Measurements from ENCODE around the gene STT3B.

The STT3B gene

GRCh38 chr3:31521468-31521867 is 11.3 kb upstream of the STT3B start:
- Histone ChIP-seq H2BK5ac (ENCODE audit: low read length) (no peak overlapping the region), H2BK15ac (replicated peaks; ENCODE audit: low read depth) (no peak overlapping the region), H3K4me2 (ENCODE audit: low read length) (no peak overlapping the region), H3K4me1 (ENCODE audit: control insufficient read depth, low read depth, low read length) (no peaks in the 10 kb centered on the region), H3K4me3 (ENCODE audit: low read length) (no peak overlapping the region), H3K56ac (ENCODE audit: low read length) (no peak overlapping the region), H3K79me2 (ENCODE audit: control insufficient read depth, insufficient read depth, low read length) (no peaks in the 10 kb centered on the region), H3K9ac (ENCODE audit: low read length) (no peak overlapping the region), H2BK120ac (ENCODE audit: low read depth, low read length) (no peak overlapping the region), H4K8ac (ENCODE audit: low read depth, low read length) (no peak overlapping the region), H3K18ac (ENCODE audit: low read length) (no peak overlapping the region), H3K23ac (ENCODE audit: low read length) (no peak overlapping the region), H3K27ac (ENCODE audit: low read depth, low read length) (no peak overlapping the region), H3K36me3 (ENCODE audit: control insufficient read depth, insufficient read depth, low read length) (no peaks in the 10 kb centered on the region), H4K5ac (ENCODE audit: low read length) (no peak overlapping the region), H2AK5ac (ENCODE audit: low read length) (no peak overlapping the region), H3K27me3 (ENCODE audit: insufficient read depth, low read length, poor library complexity) (no peaks in the 10 kb centered on the region), H3K4ac (ENCODE audit: low read depth, low read length) (no peak overlapping the region), H3K79me1 (ENCODE audit: low read length) (no peaks in the 10 kb centered on the region)
- no CpG with 5 or more reads among the region's 2 CpGs for WGBS (ENCODE audit: extremely low coverage, insufficient coverage, low lambda C conversion rate)
- no peak for DNase-seq

- Histone ChIP-seq H4K5ac (ENCODE audit: low read length) (no peak overlapping the region), H3K56ac (ENCODE audit: low read length) (no peak overlapping the region), H2BK15ac (replicated peaks; ENCODE audit: low read depth) (no peak overlapping the region), H3K27ac (ENCODE audit: low read depth, low read length) (no peak overlapping the region), H3K4me3 (ENCODE audit: low read length) (no peak overlapping the region), H3K79me2 (ENCODE audit: control insufficient read depth, insufficient read depth, low read length) (no peaks in the 10 kb centered on the region), H2BK120ac (ENCODE audit: low read depth, low read length) (no peak overlapping the region), H3K27me3 (ENCODE audit: insufficient read depth, low read length, poor library complexity) (no peaks in the 10 kb centered on the region), H3K9ac (ENCODE audit: low read length) (no peak overlapping the region), H3K23ac (ENCODE audit: low read length) (no peak overlapping the region), H3K4me1 (ENCODE audit: control insufficient read depth, low read depth, low read length) (no peaks in the 10 kb centered on the region), H3K79me1 (ENCODE audit: low read length) (no peaks in the 10 kb centered on the region), H3K18ac (ENCODE audit: low read length) (no peak overlapping the region), H3K4me2 (ENCODE audit: low read length) (no peak overlapping the region), H4K8ac (ENCODE audit: low read depth, low read length) (no peak overlapping the region), H2AK5ac (ENCODE audit: low read length) (no peak overlapping the region), H2BK5ac (ENCODE audit: low read length) (no peak overlapping the region), H3K36me3 (ENCODE audit: control insufficient read depth, insufficient read depth, low read length) (no peaks in the 10 kb centered on the region), H3K4ac (ENCODE audit: low read depth, low read length) (no peak overlapping the region)
- no CpG with 5 or more reads among the region's 1 CpG for WGBS (ENCODE audit: extremely low coverage, insufficient coverage, low lambda C conversion rate)
- DNase-seq: no peak
Observed at GRCh38 chr3:31522152-31522551, 10.6 kb upstream of the STT3B start.

GRCh38 chr3:31523543-31523942 is 9.2 kb upstream of the STT3B start:
- DNase-seq: no peak
- H2BK120ac ChIP-seq (ENCODE audit: low read depth, low read length): no peak overlapping the region
- H3K9ac ChIP-seq (ENCODE audit: low read length): no peak overlapping the region

DNA sequence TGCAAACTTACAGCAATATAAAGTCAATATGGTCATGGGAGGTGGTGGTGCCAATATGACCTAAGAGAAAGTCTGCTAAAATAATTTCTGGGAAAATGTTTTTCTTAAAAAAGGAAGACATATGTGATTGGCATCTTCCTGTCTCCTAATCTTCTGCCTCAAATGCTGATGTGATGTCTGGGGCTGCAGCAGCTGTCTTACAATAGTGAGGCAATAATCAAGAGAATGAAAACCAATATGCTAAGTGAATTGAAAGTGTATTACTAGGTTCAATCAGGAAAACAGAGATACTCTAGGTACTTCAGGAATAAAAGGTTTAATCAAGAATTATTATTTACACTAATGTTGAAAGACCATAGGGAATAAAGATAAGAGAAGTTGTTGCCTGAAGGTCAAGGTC is 7.2 kb upstream of the STT3B start:
- Histone ChIP-seq H3K4me1 (ENCODE audit: control insufficient read depth, low read depth, low read length) (no peaks in the 10 kb centered on the region), H3K56ac (ENCODE audit: low read length) (no peak overlapping the region), H4K5ac (ENCODE audit: low read length) (no peak overlapping the region), H3K79me1 (ENCODE audit: low read length) (peaks cover 2% of the 10 kb centered on the region), H2BK120ac (ENCODE audit: low read depth, low read length) (no peak overlapping the region), H2BK15ac (replicated peaks; ENCODE audit: low read depth) (no peak overlapping the region), H3K4me2 (ENCODE audit: low read length) (no peak overlapping the region), H3K23ac (ENCODE audit: low read length) (no peak overlapping the region), H2BK5ac (ENCODE audit: low read length) (no peak overlapping the region), H3K27me3 (ENCODE audit: insufficient read depth, low read length, poor library complexity) (no peaks in the 10 kb centered on the region), H2AK5ac (ENCODE audit: low read length) (no peak overlapping the region), H3K4ac (ENCODE audit: low read depth, low read length) (no peak overlapping the region), H3K18ac (ENCODE audit: low read length) (no peak overlapping the region), H3K9ac (ENCODE audit: low read length) (no peak overlapping the region), H3K36me3 (ENCODE audit: control insufficient read depth, insufficient read depth, low read length) (no peaks in the 10 kb centered on the region), H4K8ac (ENCODE audit: low read depth, low read length) (no peak overlapping the region), H3K79me2 (ENCODE audit: control insufficient read depth, insufficient read depth, low read length) (no peaks in the 10 kb centered on the region), H3K27ac (ENCODE audit: low read depth, low read length) (no peak overlapping the region), H3K4me3 (ENCODE audit: low read length) (no peak overlapping the region)
- no peak for DNase-seq

More at GRCh38 chr3:31523543-31523942, 9.2 kb upstream of the STT3B start:
- Histone ChIP-seq H3K27ac (ENCODE audit: low read depth, low read length) (no peak overlapping the region), H4K5ac (ENCODE audit: low read length) (no peak overlapping the region), H3K4me1 (ENCODE audit: control insufficient read depth, low read depth, low read length) (no peaks in the 10 kb centered on the region), H4K8ac (ENCODE audit: low read depth, low read length) (no peak overlapping the region), H2AK5ac (ENCODE audit: low read length) (no peak overlapping the region), H2BK5ac (ENCODE audit: low read length) (no peak overlapping the region), H3K56ac (ENCODE audit: low read length) (no peak overlapping the region), H3K18ac (ENCODE audit: low read length) (no peak overlapping the region), H3K27me3 (ENCODE audit: insufficient read depth, low read length, poor library complexity) (no peaks in the 10 kb centered on the region), H3K23ac (ENCODE audit: low read length) (no peak overlapping the region), H3K79me1 (ENCODE audit: low read length) (no peaks in the 10 kb centered on the region), H3K36me3 (ENCODE audit: control insufficient read depth, insufficient read depth, low read length) (no peaks in the 10 kb centered on the region), H3K4me3 (ENCODE audit: low read length) (no peak overlapping the region), H3K79me2 (ENCODE audit: control insufficient read depth, insufficient read depth, low read length) (no peaks in the 10 kb centered on the region), H2BK15ac (replicated peaks; ENCODE audit: low read depth) (no peak overlapping the region), H3K4me2 (ENCODE audit: low read length) (no peak overlapping the region), H3K4ac (ENCODE audit: low read depth, low read length) (no peak overlapping the region)
- no CpG with 5 or more reads among the region's 1 CpG for WGBS (ENCODE audit: extremely low coverage, insufficient coverage, low lambda C conversion rate)

- Histone ChIP-seq H3K27ac (ENCODE audit: low read depth, low read length) (no peak overlapping the region), H3K56ac (ENCODE audit: low read length) (no peak overlapping the region), H3K79me2 (ENCODE audit: control insufficient read depth, insufficient read depth, low read length) (peaks cover 16% of the 10 kb centered on the region), H2BK120ac (ENCODE audit: low read depth, low read length) (no peak overlapping the region), H2BK5ac (ENCODE audit: low read length) (no peak overlapping the region), H3K9ac (ENCODE audit: low read length) (no peak overlapping the region), H3K79me1 (ENCODE audit: low read length) (peaks cover 2% of the 10 kb centered on the region), H3K36me3 (ENCODE audit: control insufficient read depth, insufficient read depth, low read length) (no peaks in the 10 kb centered on the region), H3K27me3 (ENCODE audit: insufficient read depth, low read length, poor library complexity) (no peaks in the 10 kb centered on the region), H3K4me2 (ENCODE audit: low read length) (no peak overlapping the region), H3K4ac (ENCODE audit: low read depth, low read length) (no peak overlapping the region), H2AK5ac (ENCODE audit: low read length) (no peak overlapping the region), H3K4me1 (ENCODE audit: control insufficient read depth, low read depth, low read length) (no peaks in the 10 kb centered on the region), H3K18ac (ENCODE audit: low read length) (no peak overlapping the region), H4K8ac (ENCODE audit: low read depth, low read length) (no peak overlapping the region), H3K4me3 (ENCODE audit: low read length) (no peak overlapping the region), H4K5ac (ENCODE audit: low read length) (no peak overlapping the region), H2BK15ac (replicated peaks; ENCODE audit: low read depth) (no peak overlapping the region), H3K23ac (ENCODE audit: low read length) (no peak overlapping the region)
- no CpG with 5 or more reads among the region's 1 CpG for WGBS (ENCODE audit: extremely low coverage, insufficient coverage, low lambda C conversion rate)
- DNase-seq: no peak
Observed at GRCh38 chr3:31529421-31529820, 3.3 kb upstream of the STT3B start.

DNA sequence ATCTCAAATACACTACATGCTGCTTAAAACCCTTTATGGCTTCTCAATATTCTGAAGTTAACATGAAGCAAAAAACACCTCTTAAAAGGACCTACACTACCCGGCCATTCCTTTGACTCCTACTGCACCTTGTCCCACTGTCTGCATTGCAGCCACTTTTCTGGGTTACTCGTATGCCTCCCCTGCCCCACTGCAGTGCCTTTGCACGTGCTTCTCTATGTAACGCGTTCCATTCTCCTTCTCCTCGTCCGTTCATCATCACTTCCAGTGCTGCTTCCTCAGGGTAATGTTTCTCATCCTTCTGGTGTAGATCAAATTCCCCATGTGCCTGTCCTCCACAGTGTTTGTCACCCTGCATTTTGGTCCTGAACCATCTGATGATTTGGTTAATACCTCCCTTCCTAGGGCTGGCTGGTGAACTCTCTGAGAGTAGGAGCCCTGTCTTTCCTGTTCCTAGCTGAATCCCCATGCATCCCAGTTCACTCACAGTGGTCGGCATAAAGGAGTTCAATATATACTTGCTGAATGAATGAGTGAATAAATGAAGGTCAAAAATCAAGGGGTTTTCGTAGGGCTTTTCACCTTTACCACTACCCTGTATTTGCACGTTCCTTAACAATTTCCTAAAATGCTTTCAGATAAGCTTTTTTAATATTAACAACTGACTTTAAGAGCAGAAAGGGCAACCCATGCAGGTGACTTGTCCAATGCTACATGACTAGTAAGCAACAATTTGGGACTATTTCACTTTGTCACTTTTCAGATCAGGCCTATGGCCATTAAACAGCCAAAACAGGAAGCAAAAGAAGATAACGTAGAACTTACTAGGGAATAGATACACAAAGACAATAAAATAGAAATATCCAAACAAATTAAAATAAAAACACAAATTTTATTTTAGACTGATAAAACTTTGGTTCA is 2.4 kb upstream of the STT3B start:
- no peaks in the 10 kb centered on the region for H3K4me1 ChIP-seq (ENCODE audit: control insufficient read depth, low read depth, low read length)
- no peaks in the 10 kb centered on the region for H3K36me3 ChIP-seq (ENCODE audit: control insufficient read depth, insufficient read depth, low read length)
- H2BK120ac ChIP-seq (ENCODE audit: low read depth, low read length): no peak overlapping the region
- H3K79me2 ChIP-seq (ENCODE audit: control insufficient read depth, insufficient read depth, low read length): peaks cover 21% of the 10 kb centered on the region
- peak overlapping the region; percentile 47 for H3K9ac ChIP-seq (ENCODE audit: low read length)
- no peak overlapping the region for H4K8ac ChIP-seq (ENCODE audit: low read depth, low read length)
- no peak overlapping the region for H3K4ac ChIP-seq (ENCODE audit: low read depth, low read length)
- H3K4me3 ChIP-seq (ENCODE audit: low read length): no peak overlapping the region
- no peak overlapping the region for H3K23ac ChIP-seq (ENCODE audit: low read length)
- DNase-seq: no peak
- H2BK5ac ChIP-seq (ENCODE audit: low read length): no peak overlapping the region
- peak overlapping the region; percentile 51 for H3K56ac ChIP-seq (ENCODE audit: low read length)
- H3K4me2 ChIP-seq (ENCODE audit: low read length): no peak overlapping the region
- H3K27me3 ChIP-seq (ENCODE audit: insufficient read depth, low read length, poor library complexity): no peaks in the 10 kb centered on the region
- no peak overlapping the region for H3K18ac ChIP-seq (ENCODE audit: low read length)
- peaks cover 2% of the 10 kb centered on the region for H3K79me1 ChIP-seq (ENCODE audit: low read length)
- no peak overlapping the region for H4K5ac ChIP-seq (ENCODE audit: low read length)
- WGBS (ENCODE audit: extremely low coverage, insufficient coverage, low lambda C conversion rate): no CpG with 5 or more reads among the region's 11 CpGs
- H2AK5ac ChIP-seq (ENCODE audit: low read length): no peak overlapping the region
- no peak overlapping the region for H2BK15ac ChIP-seq (replicated peaks; ENCODE audit: low read depth)
- H3K27ac ChIP-seq (ENCODE audit: low read depth, low read length): no peak overlapping the region

Measured in mesendoderm (in vitro differentiated cells).